CD4-positive, alpha-beta T cell (primary cell): Measurements from ENCODE around the gene FCGR3B. TPM values are rescaled to one million over a fixed set of nuclear protein-coding genes. Genes with fewer than 3 reads are reported as not detected.
"Not testable (repeated sequence)": the region's sequence is repeated elsewhere in the genome, so short reads cannot be mapped to it uniquely, and the experiment has no call there.

Experiments used
- ATAC-seq: fragments of 200-7000 bp; cut with Tn5 transposase; one replicate; pipeline ENCODE4 v1.10.0; 2022; ENCODE audit warnings: mild to moderate bottlenecking; ENCODE audit not compliant: poor library complexity
- CTCF ChIA-PET: fragments of 350-600 bp; sonication (Branson Sonifier 250); formaldehyde crosslinking; loops from one replicate; lab custom pipeline; 2021; ENCODE audit warnings: antibody characterized with exemption, inconsistent platforms; lab: Charles Lee
- POLR2A ChIA-PET: fragments of 350-600 bp; sonication (Branson Sonifier 250); formaldehyde crosslinking; loops from one replicate; lab custom pipeline; 2021; ENCODE audit warnings: antibody characterized with exemption, inconsistent platforms; lab: Charles Lee
- DNase-seq, 14 experiments: peaks; one replicate each; pipeline ENCODE4 v3.0.0-alpha.2; 2013 to 2020; ENCODE audit warnings: mixed read lengths in 2 of 14
- H3K27ac ChIP-seq, 2 donors: one replicate each; pipeline versions ENCODE4 v1.5.1 to v1.7.0; 2013; ENCODE audit warnings: low read length in 2 of 2, low read depth in 1 of 2, mild to moderate bottlenecking in 1 of 2
- H3K27me3 ChIP-seq, 2 experiments: 1 replicate in 1 of 2; 2 replicates in 1 of 2; pipeline versions ENCODE4 v1.6.1 to v1.7.0; 2013; ENCODE audit warnings: low read length in 2 of 2, control low read depth in 1 of 2, mild to moderate bottlenecking in 1 of 2, moderate library complexity in 1 of 2; ENCODE audit not compliant: insufficient read depth in 2 of 2, control insufficient read depth in 1 of 2
- H3K36me3 ChIP-seq: one replicate; pipeline ENCODE4 v1.6.1; 2013; ENCODE audit warnings: low read length, control low read depth; ENCODE audit not compliant: insufficient read depth
- H3K4me1 ChIP-seq: one replicate; pipeline ENCODE4 v1.6.1; 2013; ENCODE audit warnings: low read length, control low read depth; ENCODE audit not compliant: insufficient read depth
- H3K4me3 ChIP-seq: one replicate; pipeline ENCODE4 v1.5.1; 2013; ENCODE audit warnings: mild to moderate bottlenecking, low read length, moderate library complexity
- H3K9me3 ChIP-seq, 2 experiments: 1 replicate in 1 of 2; 2 replicates in 1 of 2; pipeline versions ENCODE4 v1.6.1 to v1.7.0; 2013; ENCODE audit warnings: low read length in 2 of 2, mild to moderate bottlenecking in 2 of 2, control low read depth in 1 of 2, moderate library complexity in 1 of 2; ENCODE audit not compliant: control insufficient read depth in 1 of 2, insufficient read depth in 1 of 2
- H3K27ac Mint-ChIP-seq: one replicate; pipeline ENCODE4 v1.8.0; 2020; ENCODE audit warnings: mixed read lengths
- H3K27me3 Mint-ChIP-seq: one replicate; pipeline ENCODE4 v1.8.0; 2021; ENCODE audit warnings: mixed read lengths
- H3K36me3 Mint-ChIP-seq: one replicate; pipeline ENCODE4 v1.8.0; 2021; ENCODE audit warnings: low read depth, mixed read lengths
- H3K4me1 Mint-ChIP-seq: one replicate; pipeline ENCODE4 v1.8.0; 2021; ENCODE audit warnings: low read depth, mixed read lengths
- H3K4me3 Mint-ChIP-seq: one replicate; pipeline ENCODE4 v1.8.0; 2020; ENCODE audit warnings: mild to moderate bottlenecking, mixed read lengths
- H3K9me3 Mint-ChIP-seq: one replicate; pipeline ENCODE4 v1.8.0; 2020; ENCODE audit warnings: mixed read lengths
- intact Hi-C, 2 experiments: fragments of 100-400 bp; cut with DNase I in 1 of 2; cut with micrococcal nuclease in 1 of 2; formaldehyde crosslinking; loops; one replicate each; pipeline versions ENCODE4 v1.15.1 to v1.9.0; 2023 to 2025; cut with DNase I, micrococcal nuclease
- total RNA-seq, 174 experiments: library from RNA in 2 of 174; stranded (reverse) in 2 of 174; gene quantifications; one replicate each; pipeline ENCODE4 v1.2.3 and lab custom pipeline; 2021 to 2026
- TF ChIP-seq, protein P1 (sequence below): fragments of 200-600 bp; IDR thresholded peaks from one replicate; pipeline ENCODE4 v1.8.0; 2022; ENCODE audit warnings: antibody characterized with exemption, mild to moderate bottlenecking

Gene FCGR3B
- total RNA-seq, 2 experiments from 2014 or later: not detected

DNA sequence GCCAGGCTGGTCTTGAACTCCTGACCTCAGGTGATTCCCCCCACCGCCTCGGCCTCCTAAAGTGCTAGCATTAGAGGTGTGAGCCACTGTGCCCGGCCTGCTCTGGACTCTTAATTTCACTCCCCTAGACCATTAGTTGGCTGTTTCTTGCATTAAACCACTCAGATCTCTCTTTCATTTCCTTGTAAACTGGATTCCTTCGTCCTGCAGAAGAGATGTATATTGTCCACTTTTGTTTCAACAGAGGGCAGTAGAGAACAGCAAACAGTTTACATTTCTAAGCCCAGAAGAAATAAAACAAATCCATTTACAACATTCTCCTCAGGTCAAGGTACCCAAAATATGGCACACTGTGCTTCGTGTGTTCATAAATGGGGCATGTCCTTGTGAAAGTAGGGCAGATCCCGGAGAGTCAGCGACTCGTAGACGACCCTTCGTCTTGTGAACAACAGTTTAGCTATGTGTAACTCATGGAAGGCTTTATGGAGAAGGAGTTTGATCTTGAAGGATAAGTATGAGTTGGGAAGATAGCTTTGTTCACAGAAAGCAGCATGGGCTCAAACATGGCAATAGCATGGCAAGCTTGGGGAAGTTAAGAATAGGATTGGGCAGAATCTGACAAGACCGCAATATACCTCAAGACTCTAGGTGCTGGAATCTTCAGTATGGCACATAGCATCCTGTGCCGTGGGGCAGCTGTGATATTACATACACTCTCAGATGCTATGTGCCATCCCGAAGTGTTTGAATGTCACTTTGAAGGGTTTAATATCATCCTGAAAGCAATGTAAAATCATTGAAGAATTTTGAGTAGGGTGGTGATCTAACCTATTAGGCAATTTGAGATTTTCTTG is 16.8 kb upstream of the FCGR3B start:
- H3K4me3 Mint-ChIP-seq, POLR2A ChIA-PET, H3K27ac Mint-ChIP-seq, H3K36me3 ChIP-seq, H3K36me3 Mint-ChIP-seq, H3K4me1 Mint-ChIP-seq, H3K4me3 ChIP-seq, H3K9me3 Mint-ChIP-seq, H3K4me1 ChIP-seq, H3K27me3 ChIP-seq, H3K9me3 ChIP-seq, H3K27ac ChIP-seq: not testable (repeated sequence)
- CTCF ChIA-PET: interaction anchor here (0.6 to 1.1 kb wide), 3 partner anchors 10 to 94 kb away, joined by 3 read pairs; no protein-coding TSS in a partner anchor
- intact Hi-C loops: loop anchor here in 1 of 2 experiments (1.0 kb wide), 1 partner anchor 94 kb away; no protein-coding TSS in a partner anchor
- TF ChIP-seq, protein P1, sequence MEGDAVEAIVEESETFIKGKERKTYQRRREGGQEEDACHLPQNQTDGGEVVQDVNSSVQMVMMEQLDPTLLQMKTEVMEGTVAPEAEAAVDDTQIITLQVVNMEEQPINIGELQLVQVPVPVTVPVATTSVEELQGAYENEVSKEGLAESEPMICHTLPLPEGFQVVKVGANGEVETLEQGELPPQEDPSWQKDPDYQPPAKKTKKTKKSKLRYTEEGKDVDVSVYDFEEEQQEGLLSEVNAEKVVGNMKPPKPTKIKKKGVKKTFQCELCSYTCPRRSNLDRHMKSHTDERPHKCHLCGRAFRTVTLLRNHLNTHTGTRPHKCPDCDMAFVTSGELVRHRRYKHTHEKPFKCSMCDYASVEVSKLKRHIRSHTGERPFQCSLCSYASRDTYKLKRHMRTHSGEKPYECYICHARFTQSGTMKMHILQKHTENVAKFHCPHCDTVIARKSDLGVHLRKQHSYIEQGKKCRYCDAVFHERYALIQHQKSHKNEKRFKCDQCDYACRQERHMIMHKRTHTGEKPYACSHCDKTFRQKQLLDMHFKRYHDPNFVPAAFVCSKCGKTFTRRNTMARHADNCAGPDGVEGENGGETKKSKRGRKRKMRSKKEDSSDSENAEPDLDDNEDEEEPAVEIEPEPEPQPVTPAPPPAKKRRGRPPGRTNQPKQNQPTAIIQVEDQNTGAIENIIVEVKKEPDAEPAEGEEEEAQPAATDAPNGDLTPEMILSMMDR: peak; percentile 61
- H3K27me3 Mint-ChIP-seq: peaks cover 11% of the 10 kb centered on the region
- DNase-seq (peak in 3 of 14 experiments; percentile 47 to 57 (median 52)), ATAC-seq (peak; percentile 49)

DNA sequence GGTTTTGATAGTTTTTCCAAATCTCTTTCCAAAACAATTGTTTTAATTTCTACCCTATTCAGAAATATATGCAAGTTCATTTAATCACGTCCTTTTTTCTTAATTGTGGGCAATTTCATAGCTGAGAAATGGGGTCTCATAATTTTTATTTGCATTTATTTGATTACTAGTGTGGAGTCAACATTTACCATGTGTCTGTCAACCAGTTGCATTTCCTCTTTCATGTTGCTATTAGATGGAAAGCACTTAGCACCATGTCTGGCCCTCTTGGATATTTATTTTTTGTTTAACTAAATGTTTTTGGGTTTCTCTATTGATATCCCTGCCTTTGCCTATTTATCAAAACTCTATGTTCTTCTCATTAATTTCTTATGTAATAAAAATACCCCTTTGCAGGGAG is 13.9 kb upstream of the FCGR3B start:
- H3K36me3 Mint-ChIP-seq, ATAC-seq, H3K9me3 Mint-ChIP-seq, H3K27ac Mint-ChIP-seq, H3K4me3 ChIP-seq, H3K27me3 ChIP-seq, H3K27ac ChIP-seq, H3K4me1 ChIP-seq, H3K4me1 Mint-ChIP-seq, intact Hi-C loops, H3K4me3 Mint-ChIP-seq, H3K36me3 ChIP-seq, H3K9me3 ChIP-seq, POLR2A ChIA-PET, DNase-seq: not testable (repeated sequence)
- peaks cover 11% of the 10 kb centered on the region for H3K27me3 Mint-ChIP-seq
- CTCF ChIA-PET: interaction anchor here (1.0 kb wide), 1 partner anchor 96 kb away, joined by 4 read pairs; no protein-coding TSS in a partner anchor

DNA sequence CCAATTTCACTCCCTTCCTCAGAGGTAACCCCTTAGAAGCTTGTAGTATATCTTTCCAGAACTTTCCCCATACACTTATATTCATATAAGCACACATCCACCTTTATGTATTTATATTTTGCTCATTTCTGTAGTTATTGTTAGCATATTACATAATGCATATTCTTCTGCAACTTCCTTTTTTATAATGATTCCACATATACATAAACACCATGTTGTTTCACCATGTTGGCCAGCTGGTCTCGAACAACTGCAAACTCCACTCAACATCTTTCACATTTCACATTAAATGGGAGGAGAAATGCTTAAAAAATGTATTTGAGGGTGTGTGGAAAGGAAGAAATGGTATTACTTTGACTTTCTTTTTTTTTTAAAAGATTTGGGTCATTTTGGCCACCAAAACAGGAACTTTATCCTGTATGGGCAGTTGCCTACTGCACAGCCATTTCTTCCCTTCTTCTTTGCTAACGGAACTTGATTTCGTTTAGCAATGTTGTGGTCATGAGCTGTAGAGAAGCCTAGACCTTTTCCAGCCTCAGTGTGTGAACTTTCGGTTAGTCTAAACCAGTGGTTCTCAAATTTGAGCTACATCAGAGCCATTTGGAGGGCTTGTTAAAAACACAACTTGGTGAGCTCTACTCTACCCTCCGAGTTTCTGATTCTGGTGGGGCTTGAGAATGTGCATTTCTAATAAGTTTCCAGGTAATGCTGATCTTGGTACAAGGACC is 12.7 kb upstream of the FCGR3B start:
- POLR2A ChIA-PET, H3K4me1 Mint-ChIP-seq, H3K4me3 Mint-ChIP-seq, H3K36me3 ChIP-seq, H3K27ac Mint-ChIP-seq, ATAC-seq, CTCF ChIA-PET, H3K27me3 ChIP-seq, H3K27ac ChIP-seq, H3K9me3 Mint-ChIP-seq, H3K27me3 Mint-ChIP-seq, H3K4me3 ChIP-seq, H3K4me1 ChIP-seq, intact Hi-C loops, DNase-seq, H3K36me3 Mint-ChIP-seq, H3K9me3 ChIP-seq: not testable (repeated sequence)

DNA sequence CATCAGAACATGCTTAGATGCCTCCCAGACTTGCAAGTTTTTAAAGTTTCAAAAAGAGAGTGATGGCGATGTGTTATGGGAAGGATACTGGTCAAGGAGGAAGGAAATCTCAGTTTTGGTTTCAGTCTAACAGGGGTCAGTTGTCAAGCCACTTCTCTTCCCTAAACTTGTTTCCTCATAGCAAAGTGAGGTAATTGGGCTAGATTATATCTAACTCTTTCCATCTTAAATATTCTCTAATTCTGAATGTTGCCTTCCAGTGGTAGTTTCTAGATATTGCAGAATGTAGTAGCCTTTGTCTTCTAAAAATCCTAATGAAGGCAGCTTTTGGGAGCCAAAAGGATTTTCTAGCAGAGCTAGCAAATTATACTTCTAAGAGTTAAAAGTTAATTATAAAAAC is 11.7 kb upstream of the FCGR3B start:
- H3K27ac ChIP-seq, intact Hi-C loops, H3K27ac Mint-ChIP-seq, H3K4me1 Mint-ChIP-seq, H3K36me3 ChIP-seq, H3K9me3 ChIP-seq, H3K4me3 ChIP-seq, H3K4me1 ChIP-seq, H3K4me3 Mint-ChIP-seq, H3K36me3 Mint-ChIP-seq, H3K27me3 ChIP-seq, H3K27me3 Mint-ChIP-seq, POLR2A ChIA-PET, H3K9me3 Mint-ChIP-seq, CTCF ChIA-PET: not testable (repeated sequence)
- peak in 3 of 14 experiments; percentile 38 to 44 (median 41) for DNase-seq
- ATAC-seq: peak; percentile 34

DNA sequence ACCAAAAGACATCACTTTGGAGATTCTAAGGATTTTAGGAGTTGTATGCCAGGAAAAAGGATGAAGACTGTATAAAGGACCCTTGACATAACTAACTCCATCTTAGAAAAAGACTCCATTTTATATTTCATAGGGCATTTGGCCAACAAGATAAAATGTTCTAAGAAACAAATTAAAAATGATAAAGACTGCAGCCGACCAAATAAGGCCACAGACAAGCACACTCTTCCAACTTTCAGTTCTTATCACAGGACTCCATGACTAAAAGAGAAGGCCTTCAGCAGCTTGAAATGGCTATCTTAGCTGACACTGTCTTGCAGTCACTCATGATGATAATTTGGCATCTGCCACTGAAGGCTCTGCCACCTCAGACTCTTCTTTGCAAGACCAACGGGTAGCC is 8.2 kb upstream of the FCGR3B start:
- intact Hi-C loops, DNase-seq, H3K27ac ChIP-seq, H3K36me3 ChIP-seq, H3K9me3 Mint-ChIP-seq, CTCF ChIA-PET, H3K4me1 ChIP-seq, H3K27me3 Mint-ChIP-seq, H3K27ac Mint-ChIP-seq, H3K4me3 Mint-ChIP-seq, H3K27me3 ChIP-seq, ATAC-seq, H3K4me3 ChIP-seq, H3K9me3 ChIP-seq, H3K36me3 Mint-ChIP-seq, POLR2A ChIA-PET: not testable (repeated sequence)
- H3K4me1 Mint-ChIP-seq: peaks cover 14% of the 10 kb centered on the region

DNA sequence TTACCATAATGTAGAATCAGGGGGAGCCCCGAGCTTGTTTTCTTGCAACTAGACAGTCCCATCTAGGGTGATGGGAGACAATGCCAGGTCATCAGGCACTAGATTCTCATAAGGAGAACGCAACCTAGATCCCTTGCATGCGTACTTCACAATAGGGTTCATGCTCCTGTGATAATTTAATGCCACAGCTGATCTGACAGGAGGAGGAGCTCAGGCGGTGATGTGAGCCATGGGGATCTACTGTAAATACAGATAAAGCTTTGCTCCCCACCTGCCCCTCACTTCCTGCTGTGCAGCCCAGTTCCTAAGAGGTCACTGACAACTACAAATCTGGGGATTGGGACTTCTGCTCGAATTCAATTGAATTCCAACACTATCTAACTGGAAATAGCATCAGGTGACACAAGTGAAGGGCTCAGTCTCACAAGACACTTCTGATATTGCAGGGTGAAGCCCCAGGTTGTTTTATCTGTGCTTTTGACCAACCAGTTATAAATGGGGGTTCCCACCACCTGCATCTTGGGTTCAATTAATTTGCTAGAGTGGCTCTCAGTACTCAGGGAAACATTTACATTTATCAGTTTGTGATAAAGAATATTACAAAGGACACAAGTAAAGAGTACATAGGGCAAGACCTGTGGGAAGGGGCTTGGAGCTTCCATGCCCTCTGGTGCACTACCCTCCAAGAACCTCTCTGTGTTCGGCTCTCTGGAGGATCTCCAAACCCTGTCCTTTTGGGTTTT is 7.4 kb upstream of the FCGR3B start:
- H3K27me3 ChIP-seq, H3K27ac Mint-ChIP-seq, intact Hi-C loops, H3K4me3 ChIP-seq, H3K27me3 Mint-ChIP-seq, H3K36me3 ChIP-seq, H3K9me3 Mint-ChIP-seq, H3K4me3 Mint-ChIP-seq, H3K9me3 ChIP-seq, DNase-seq, POLR2A ChIA-PET, ATAC-seq, H3K36me3 Mint-ChIP-seq, H3K4me1 ChIP-seq, H3K27ac ChIP-seq: not testable (repeated sequence)
- peaks cover 14% of the 10 kb centered on the region for H3K4me1 Mint-ChIP-seq
- CTCF ChIA-PET: interaction anchor here (1.1 kb wide), 1 partner anchor 9 kb away, joined by 3 read pairs; no protein-coding TSS in a partner anchor
